Measurements from ENCODE around the gene ITPRIPL1. TPM values are rescaled to one million over a fixed set of nuclear protein-coding genes. Genes with fewer than 3 reads are reported as not detected.
A peak's percentile ranks its signal among the peaks of the same experiment; 100 is the strongest.

ITPRIPL1 gene
- total RNA-seq, 1 donor from 2014 or later: 14.5 TPM

DNA sequence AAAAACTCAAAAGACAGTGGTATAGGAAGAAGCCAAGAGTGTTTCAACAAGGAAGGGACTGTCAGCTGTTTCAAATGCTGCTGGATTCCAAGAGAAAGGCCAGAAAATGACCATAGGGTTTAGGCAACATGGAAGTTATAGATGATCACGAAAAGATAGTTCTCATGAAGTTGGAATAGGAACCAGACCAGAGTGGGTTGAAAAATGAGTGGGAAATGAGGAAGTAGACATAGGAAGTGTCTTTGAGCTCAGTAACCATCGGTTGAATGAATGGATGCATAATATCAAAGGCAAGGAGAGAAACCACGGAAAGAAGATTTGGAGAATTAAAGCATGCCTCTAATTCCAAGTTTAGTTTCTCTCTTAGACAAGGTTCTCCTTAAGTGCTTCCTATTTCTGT, 11.8 kb downstream of the ITPRIPL1 start:
- DNase-seq (ENCODE audit: low spot score in 2 of 2): no peak
- Histone ChIP-seq H3K4me1 (no peaks in the 10 kb centered on the region), H3K27ac (no peak overlapping the region), H3K9me3 (no peaks in the 10 kb centered on the region), H3K36me3 (no peaks in the 10 kb centered on the region), H3K27me3 (no peaks in the 10 kb centered on the region), H3K4me3 (no peak overlapping the region)
- TF ChIP-seq, protein P1, sequence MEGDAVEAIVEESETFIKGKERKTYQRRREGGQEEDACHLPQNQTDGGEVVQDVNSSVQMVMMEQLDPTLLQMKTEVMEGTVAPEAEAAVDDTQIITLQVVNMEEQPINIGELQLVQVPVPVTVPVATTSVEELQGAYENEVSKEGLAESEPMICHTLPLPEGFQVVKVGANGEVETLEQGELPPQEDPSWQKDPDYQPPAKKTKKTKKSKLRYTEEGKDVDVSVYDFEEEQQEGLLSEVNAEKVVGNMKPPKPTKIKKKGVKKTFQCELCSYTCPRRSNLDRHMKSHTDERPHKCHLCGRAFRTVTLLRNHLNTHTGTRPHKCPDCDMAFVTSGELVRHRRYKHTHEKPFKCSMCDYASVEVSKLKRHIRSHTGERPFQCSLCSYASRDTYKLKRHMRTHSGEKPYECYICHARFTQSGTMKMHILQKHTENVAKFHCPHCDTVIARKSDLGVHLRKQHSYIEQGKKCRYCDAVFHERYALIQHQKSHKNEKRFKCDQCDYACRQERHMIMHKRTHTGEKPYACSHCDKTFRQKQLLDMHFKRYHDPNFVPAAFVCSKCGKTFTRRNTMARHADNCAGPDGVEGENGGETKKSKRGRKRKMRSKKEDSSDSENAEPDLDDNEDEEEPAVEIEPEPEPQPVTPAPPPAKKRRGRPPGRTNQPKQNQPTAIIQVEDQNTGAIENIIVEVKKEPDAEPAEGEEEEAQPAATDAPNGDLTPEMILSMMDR (IDR thresholded peaks at IDR 0.05): no peak
- intact Hi-C loops (cut with DNase I): loop anchor here (2.0 kb wide), 1 partner anchor 14 kb away; no protein-coding TSS in a partner anchor

DNA sequence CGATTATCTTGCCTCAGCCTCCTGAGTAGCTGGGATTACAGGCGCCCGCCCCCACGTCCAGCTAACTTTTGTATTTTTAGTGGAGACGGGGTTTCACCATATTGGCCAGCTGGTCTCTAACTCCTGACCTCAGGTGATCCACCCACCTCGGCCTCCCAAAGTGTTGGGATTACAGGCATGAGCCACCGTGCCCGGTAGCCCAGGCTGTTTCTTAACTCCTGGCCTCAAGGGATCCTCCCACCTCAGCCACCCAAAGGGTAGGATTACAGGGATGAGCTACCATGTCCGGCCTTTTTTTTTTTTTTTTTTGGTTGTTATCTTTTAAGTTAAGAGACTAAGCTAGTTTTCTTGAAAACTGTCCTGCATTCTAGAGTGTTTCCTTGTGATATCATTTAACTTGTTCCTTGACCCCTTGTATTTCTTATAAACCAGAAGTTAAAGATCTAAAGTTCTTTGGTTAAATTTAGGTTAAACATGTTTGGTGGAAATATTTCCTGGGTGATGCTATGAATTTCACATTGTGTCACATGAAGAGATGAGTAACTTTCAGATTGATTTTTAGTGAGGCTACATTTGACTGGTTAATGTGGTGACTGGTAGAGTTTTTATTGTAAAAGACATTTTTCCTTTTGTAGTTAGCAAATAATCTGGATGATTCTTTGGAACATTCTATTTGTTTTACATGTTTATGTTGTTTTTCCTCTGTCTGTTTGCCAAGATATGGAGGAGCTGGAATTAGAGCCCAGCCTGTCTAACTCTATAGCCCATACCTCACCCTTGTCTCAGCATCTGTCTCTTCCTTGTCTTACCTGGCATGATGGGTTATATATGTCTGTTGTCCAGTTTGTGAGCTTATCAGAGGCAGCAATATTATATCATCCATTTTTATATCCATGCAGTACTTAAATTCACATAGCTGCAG, 15.6 kb downstream of the ITPRIPL1 start:
- no peak for DNase-seq (ENCODE audit: low spot score in 2 of 2)
- no peaks in the 10 kb centered on the region for H3K27me3 ChIP-seq
- TF ChIP-seq, protein P1 (IDR thresholded peaks at IDR 0.05): no peak
- H3K9me3 ChIP-seq: no peaks in the 10 kb centered on the region
- intact Hi-C loops (cut with DNase I): no loop called here
- no peak overlapping the region for H3K4me3 ChIP-seq
- H3K36me3 ChIP-seq: no peaks in the 10 kb centered on the region
- H3K27ac ChIP-seq: no peak overlapping the region
- no peaks in the 10 kb centered on the region for H3K4me1 ChIP-seq

DNA sequence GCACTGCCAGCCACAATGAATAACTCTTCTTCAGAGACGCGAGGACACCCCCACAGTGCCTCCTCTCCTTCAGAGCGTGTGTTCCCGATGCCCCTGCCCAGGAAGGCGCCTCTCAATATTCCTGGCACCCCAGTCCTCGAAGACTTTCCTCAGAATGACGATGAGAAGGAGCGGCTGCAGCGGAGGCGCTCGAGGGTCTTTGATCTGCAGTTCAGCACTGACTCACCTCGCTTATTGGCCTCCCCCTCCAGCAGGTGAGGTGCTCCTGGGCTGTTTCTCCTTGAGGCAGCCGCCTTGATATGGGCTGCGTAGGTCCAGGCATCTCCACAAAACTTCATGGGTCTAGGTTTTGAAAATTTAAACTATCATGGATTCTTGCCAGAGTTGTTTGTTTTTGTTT, 16.5 kb downstream of the ITPRIPL1 start:
- Histone ChIP-seq H3K4me3 (no peak overlapping the region), H3K27ac (no peak overlapping the region), H3K27me3 (no peaks in the 10 kb centered on the region), H3K4me1 (no peaks in the 10 kb centered on the region), H3K36me3 (no peaks in the 10 kb centered on the region), H3K9me3 (no peaks in the 10 kb centered on the region)
- DNase-seq (ENCODE audit: low spot score in 2 of 2): peak in 1 of 2 donors; percentile 41
- intact Hi-C loops (cut with DNase I): no loop called here
- TF ChIP-seq, protein P1 (IDR thresholded peaks at IDR 0.05): no peak

DNA sequence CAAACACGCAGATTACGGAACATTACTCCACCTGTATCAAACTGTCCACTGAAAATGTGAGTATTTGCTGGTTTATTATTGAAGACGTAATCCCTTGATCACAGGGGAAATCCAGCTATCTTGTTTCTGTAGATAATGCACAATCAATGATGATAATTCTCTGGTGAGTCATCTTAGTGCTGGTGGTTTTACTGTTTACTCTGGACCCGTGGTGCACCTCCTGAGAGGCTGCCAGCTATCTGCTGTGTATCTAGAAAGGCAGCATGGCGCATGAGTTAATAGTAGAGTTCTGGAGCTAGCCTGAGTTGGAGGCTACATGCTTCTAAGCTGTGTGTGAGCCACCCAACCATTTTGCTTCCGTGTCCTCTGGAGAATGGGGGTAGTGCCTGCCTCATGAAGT, 17.0 kb downstream of the ITPRIPL1 start:
- Histone ChIP-seq H3K27ac (no peak overlapping the region), H3K27me3 (no peaks in the 10 kb centered on the region), H3K4me3 (no peak overlapping the region), H3K36me3 (no peaks in the 10 kb centered on the region), H3K9me3 (no peaks in the 10 kb centered on the region), H3K4me1 (no peaks in the 10 kb centered on the region)
- TF ChIP-seq, protein P1 (IDR thresholded peaks at IDR 0.05): no peak
- DNase-seq (ENCODE audit: low spot score in 2 of 2): no peak
- intact Hi-C loops (cut with DNase I): no loop called here

DNA sequence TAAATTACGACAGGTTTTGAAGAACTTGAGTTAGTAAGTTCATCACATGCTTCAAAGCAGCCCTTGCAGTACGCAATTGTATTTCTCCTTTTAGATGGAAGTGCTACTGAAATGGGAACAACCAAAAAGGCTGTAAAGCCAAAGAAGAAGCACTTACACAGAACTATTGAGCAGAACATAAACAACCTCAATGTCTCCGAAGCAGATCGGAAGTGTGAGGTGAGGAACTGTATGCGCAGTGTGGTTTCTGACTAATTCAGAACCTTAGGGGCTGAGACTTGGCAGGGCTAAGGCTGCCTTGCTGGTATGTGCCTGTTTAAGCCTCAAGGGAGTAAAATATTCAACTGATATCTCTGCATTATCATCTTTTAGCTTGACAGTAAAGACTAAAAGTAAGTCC, 18.9 kb downstream of the ITPRIPL1 start:
- Histone ChIP-seq H3K27me3 (no peaks in the 10 kb centered on the region), H3K36me3 (no peaks in the 10 kb centered on the region), H3K4me1 (no peaks in the 10 kb centered on the region), H3K4me3 (no peak overlapping the region), H3K27ac (peak overlapping the region in 1 of 2 donors; percentile 27), H3K9me3 (no peaks in the 10 kb centered on the region)
- DNase-seq (ENCODE audit: low spot score in 2 of 2): no peak
- TF ChIP-seq, protein P1 (IDR thresholded peaks at IDR 0.05): no peak
- intact Hi-C loops (cut with DNase I): no loop called here
